Nephron progenitor cell (in vitro differentiated cells): ENCODE data around the gene APBB2.
A peak's percentile ranks its signal among the peaks of the same experiment; 100 is the strongest.
"Not testable (repeated sequence)": the region's sequence is repeated elsewhere in the genome, so short reads cannot be mapped to it uniquely, and the experiment has no call there.

Experiments used
- DNase-seq: peaks from one replicate; pipeline ENCODE4 v3.0.0; 2021
- H3K27ac Mint-ChIP-seq: 2 replicates; pipeline ENCODE4 v1.8.0; 2021; ENCODE audit warnings: mild to moderate bottlenecking, moderate library complexity, mixed read lengths
- H3K27me3 Mint-ChIP-seq: 2 replicates; pipeline ENCODE4 v1.8.0; 2021; ENCODE audit warnings: mild to moderate bottlenecking, low read depth, mixed read lengths; ENCODE audit not compliant: poor library complexity
- H3K36me3 Mint-ChIP-seq: 2 replicates; pipeline ENCODE4 v1.8.0; 2021; ENCODE audit warnings: low read depth, mixed read lengths
- H3K4me1 Mint-ChIP-seq: 2 replicates; pipeline ENCODE4 v1.8.0; 2021; ENCODE audit warnings: mixed read lengths
- H3K4me3 Mint-ChIP-seq: 2 replicates; pipeline ENCODE4 v1.8.0; 2021; ENCODE audit warnings: mild to moderate bottlenecking, moderate library complexity, mixed read lengths
- H3K9me3 Mint-ChIP-seq: 2 replicates; pipeline ENCODE4 v1.8.0; 2021; ENCODE audit warnings: mild to moderate bottlenecking, moderate library complexity, mixed read lengths
- CTCF ChIP-seq: fragments of 200-600 bp; sonication (generic); IDR thresholded peaks from 2 replicates; pipeline ENCODE4 v1.5.0; 2021; ENCODE audit warnings: antibody characterized with exemption

The APBB2 gene

GRCh38 chr4:41154010-41154813 lies 60.1 kb downstream of the APBB2 start:
- Mint-ChIP-seq H3K4me3 (no peak overlapping the region), H3K27ac (no peak overlapping the region), H3K36me3 (no peaks in the 10 kb centered on the region), H3K9me3 (peaks cover 4% of the 10 kb centered on the region), H3K27me3 (peaks cover 3% of the 10 kb centered on the region), H3K4me1 (peaks cover 5% of the 10 kb centered on the region)
- DNase-seq = no peak
- TF ChIP-seq CTCF = no peak

GRCh38 chr4:41150401-41150800 lies 63.9 kb downstream of the APBB2 start:
- Mint-ChIP-seq H3K27ac (no peak overlapping the region), H3K9me3 (peaks cover 4% of the 10 kb centered on the region), H3K27me3 (no peaks in the 10 kb centered on the region), H3K4me1 (peaks cover 14% of the 10 kb centered on the region), H3K36me3 (no peaks in the 10 kb centered on the region), H3K4me3 (no peak overlapping the region)
- DNase-seq = no peak
- no peak for TF ChIP-seq CTCF

- H3K36me3 Mint-ChIP-seq, H3K9me3 Mint-ChIP-seq, H3K4me3 Mint-ChIP-seq, H3K27ac Mint-ChIP-seq, H3K27me3 Mint-ChIP-seq, DNase-seq: not testable (repeated sequence)
- H3K4me1 Mint-ChIP-seq = peaks cover 19% of the 10 kb centered on the region
Measured at GRCh38 chr4:41149568-41149967, 64.8 kb downstream of the APBB2 start.

- H3K4me3 Mint-ChIP-seq = no peak overlapping the region
- no peak for DNase-seq
- no peak for TF ChIP-seq CTCF
- no peaks in the 10 kb centered on the region for H3K27me3 Mint-ChIP-seq
- peaks cover 4% of the 10 kb centered on the region for H3K9me3 Mint-ChIP-seq
- H3K36me3 Mint-ChIP-seq = no peaks in the 10 kb centered on the region
- no peak overlapping the region for H3K27ac Mint-ChIP-seq
- H3K4me1 Mint-ChIP-seq = peaks cover 22% of the 10 kb centered on the region
Measured at GRCh38 chr4:41148931-41149330, 65.4 kb downstream of the APBB2 start.

GRCh38 chr4:41148292-41148691 lies 66.0 kb downstream of the APBB2 start:
- no peak for DNase-seq
- Mint-ChIP-seq H3K4me3 (no peak overlapping the region), H3K36me3 (no peaks in the 10 kb centered on the region), H3K9me3 (peaks cover 4% of the 10 kb centered on the region), H3K4me1 (peaks cover 22% of the 10 kb centered on the region), H3K27ac (peak overlapping the region; percentile 25), H3K27me3 (no peaks in the 10 kb centered on the region)
- TF ChIP-seq CTCF = no peak

- H3K36me3 Mint-ChIP-seq, DNase-seq, H3K9me3 Mint-ChIP-seq, H3K27ac Mint-ChIP-seq, H3K27me3 Mint-ChIP-seq, H3K4me3 Mint-ChIP-seq: not testable (repeated sequence)
- peaks cover 22% of the 10 kb centered on the region for H3K4me1 Mint-ChIP-seq
Measured at GRCh38 chr4:41147570-41147969, 66.8 kb downstream of the APBB2 start.
